ENCODE measurements around the gene ZCCHC7. TPM values are rescaled to one million over a fixed set of nuclear protein-coding genes. Genes with fewer than 3 reads are reported as not detected.

The ZCCHC7 gene
- polyA plus RNA-seq, 2 of the 4 experiments (the other 2 are of a cell fraction) = 15.7 to 30.0 TPM

- TF ChIP-seq, protein P1, sequence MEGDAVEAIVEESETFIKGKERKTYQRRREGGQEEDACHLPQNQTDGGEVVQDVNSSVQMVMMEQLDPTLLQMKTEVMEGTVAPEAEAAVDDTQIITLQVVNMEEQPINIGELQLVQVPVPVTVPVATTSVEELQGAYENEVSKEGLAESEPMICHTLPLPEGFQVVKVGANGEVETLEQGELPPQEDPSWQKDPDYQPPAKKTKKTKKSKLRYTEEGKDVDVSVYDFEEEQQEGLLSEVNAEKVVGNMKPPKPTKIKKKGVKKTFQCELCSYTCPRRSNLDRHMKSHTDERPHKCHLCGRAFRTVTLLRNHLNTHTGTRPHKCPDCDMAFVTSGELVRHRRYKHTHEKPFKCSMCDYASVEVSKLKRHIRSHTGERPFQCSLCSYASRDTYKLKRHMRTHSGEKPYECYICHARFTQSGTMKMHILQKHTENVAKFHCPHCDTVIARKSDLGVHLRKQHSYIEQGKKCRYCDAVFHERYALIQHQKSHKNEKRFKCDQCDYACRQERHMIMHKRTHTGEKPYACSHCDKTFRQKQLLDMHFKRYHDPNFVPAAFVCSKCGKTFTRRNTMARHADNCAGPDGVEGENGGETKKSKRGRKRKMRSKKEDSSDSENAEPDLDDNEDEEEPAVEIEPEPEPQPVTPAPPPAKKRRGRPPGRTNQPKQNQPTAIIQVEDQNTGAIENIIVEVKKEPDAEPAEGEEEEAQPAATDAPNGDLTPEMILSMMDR (IDR thresholded peaks at IDR 0.05) = no peak
- TF ChIP-seq RAD21 (conservative IDR thresholded peaks at IDR 0.05 in 1 of 2, IDR thresholded peaks at IDR 0.05 in 1 of 2) (no peak), PHF8 (IDR thresholded peaks at IDR 0.05; ENCODE audit: borderline replicate concordance, low read depth) (no peak), NFE2L2 (conservative IDR thresholded peaks at IDR 0.05; ENCODE audit: low read length) (no peak)
- TF ChIP-seq, protein P2, sequence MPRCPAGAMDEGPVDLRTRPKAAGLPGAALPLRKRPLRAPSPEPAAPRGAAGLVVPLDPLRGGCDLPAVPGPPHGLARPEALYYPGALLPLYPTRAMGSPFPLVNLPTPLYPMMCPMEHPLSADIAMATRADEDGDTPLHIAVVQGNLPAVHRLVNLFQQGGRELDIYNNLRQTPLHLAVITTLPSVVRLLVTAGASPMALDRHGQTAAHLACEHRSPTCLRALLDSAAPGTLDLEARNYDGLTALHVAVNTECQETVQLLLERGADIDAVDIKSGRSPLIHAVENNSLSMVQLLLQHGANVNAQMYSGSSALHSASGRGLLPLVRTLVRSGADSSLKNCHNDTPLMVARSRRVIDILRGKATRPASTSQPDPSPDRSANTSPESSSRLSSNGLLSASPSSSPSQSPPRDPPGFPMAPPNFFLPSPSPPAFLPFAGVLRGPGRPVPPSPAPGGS (IDR thresholded peaks at IDR 0.05) = no peak
These were observed 146.3 kb downstream of the ZCCHC7 start (continued) for GRCh38 chr9:37266630-37267029.

DNA sequence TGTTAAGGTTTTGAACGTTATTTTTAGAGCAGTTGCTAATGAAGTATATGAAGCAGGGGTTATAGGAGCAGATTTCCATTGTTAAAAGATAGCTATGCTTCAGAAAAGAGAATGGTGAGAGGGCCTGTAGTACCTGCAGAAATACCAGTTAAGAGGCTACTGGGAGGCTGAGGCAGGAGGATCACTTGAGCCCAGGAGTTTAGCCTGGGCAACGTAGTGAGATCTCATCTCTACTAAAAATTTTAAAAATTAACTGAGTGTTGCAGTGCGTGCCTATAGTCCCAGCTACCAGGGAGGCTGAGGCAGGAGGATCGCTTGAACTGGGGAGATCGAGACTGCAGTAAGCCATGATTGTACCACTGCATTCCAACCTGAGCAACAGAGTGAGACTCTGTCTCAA, 148.8 kb downstream of the ZCCHC7 start:
- CTCF ChIA-PET = interaction anchor here (0.7 to 1.3 kb wide), 3 partner anchors 10 to 61 kb away, joined by 3 to 4 read pairs (median 4); no protein-coding TSS in a partner anchor
- POLR2A ChIA-PET = no interaction called here
- 94% methylated on average over 5 of the region's 5 CpGs for WGBS (ENCODE audit: missing lambda C conversion rate)
- no peak for DNase-seq (ENCODE audit: low read depth in 1 of 2, low spot score in 1 of 2)
- FAIRE-seq = no peak
- TF ChIP-seq POLR2A (IDR thresholded peaks at IDR 0.05; ENCODE audit: low read length) (no peak), CEBPB (IDR thresholded peaks at IDR 0.05) (no peak), HDAC2 (IDR thresholded peaks at IDR 0.05) (no peak), RFX5 (IDR thresholded peaks at IDR 0.05) (no peak), ZSCAN20 (CRISPR knock-in tag; IDR thresholded peaks at IDR 0.05) (no peak), CHD4 (IDR thresholded peaks at IDR 0.05; ENCODE audit: borderline replicate concordance) (no peak), MAZ (IDR thresholded peaks at IDR 0.05; ENCODE audit: borderline replicate concordance, low read depth, low read length) (no peak), RNF2 (IDR thresholded peaks at IDR 0.05; ENCODE audit: borderline replicate concordance, low read depth) (no peak), MYC (IDR thresholded peaks at IDR 0.05; ENCODE audit: borderline replicate concordance, low read length) (no peak), PHF8 (IDR thresholded peaks at IDR 0.05; ENCODE audit: borderline replicate concordance, low read depth) (no peak), USF2 (IDR thresholded peaks at IDR 0.05) (no peak)
- Histone ChIP-seq H3K9me3 (no peaks in the 10 kb centered on the region; the same call in 2 of the 3 replicates), H3K4me2 (no peak overlapping the region), H3K27ac (no peak overlapping the region), H3K4me3 (no peak overlapping the region), H3K4me1 (no peaks in the 10 kb centered on the region)
- ATAC-seq = no peak

GRCh38 chr9:37271679-37272078, 151.3 kb downstream of the ZCCHC7 start:
- no peak for FAIRE-seq
- TF ChIP-seq, protein P2 (IDR thresholded peaks at IDR 0.05) = no peak
- TF ChIP-seq PHF8 (IDR thresholded peaks at IDR 0.05; ENCODE audit: borderline replicate concordance, low read depth) (no peak), HEYL (CRISPR knock-in tag; IDR thresholded peaks at IDR 0.05) (no peak), CBX2 (IDR thresholded peaks at IDR 0.05; ENCODE audit: borderline replicate concordance, low read depth) (no peak), NR3C1 (IDR thresholded peaks at IDR 0.05) (no peak), KDM5A (IDR thresholded peaks at IDR 0.05) (no peak), POLR2AphosphoS2 (conservative IDR thresholded peaks at IDR 0.05; ENCODE audit: low read length) (no peak), FOSB (CRISPR knock-in tag; IDR thresholded peaks at IDR 0.05) (no peak), CHD2 (IDR thresholded peaks at IDR 0.05; ENCODE audit: low read length, partially characterized antibody) (no peak), TP53 (CRISPR knock-in tag; IDR thresholded peaks at IDR 0.05) (no peak), HES2 (IDR thresholded peaks at IDR 0.05) (no peak), RNF2 (IDR thresholded peaks at IDR 0.05; ENCODE audit: borderline replicate concordance, low read depth) (no peak), RARB (CRISPR knock-in tag; IDR thresholded peaks at IDR 0.05) (no peak), KDM1A (IDR thresholded peaks at IDR 0.05; ENCODE audit: low read depth) (no peak), GATA3 (IDR thresholded peaks at IDR 0.05; ENCODE audit: borderline replicate concordance) (no peak), EHF (CRISPR knock-in tag; IDR thresholded peaks at IDR 0.05) (no peak), HOXB5 (CRISPR knock-in tag; IDR thresholded peaks at IDR 0.05) (no peak), USF2 (IDR thresholded peaks at IDR 0.05) (no peak)
- TF ChIP-seq, protein P3, sequence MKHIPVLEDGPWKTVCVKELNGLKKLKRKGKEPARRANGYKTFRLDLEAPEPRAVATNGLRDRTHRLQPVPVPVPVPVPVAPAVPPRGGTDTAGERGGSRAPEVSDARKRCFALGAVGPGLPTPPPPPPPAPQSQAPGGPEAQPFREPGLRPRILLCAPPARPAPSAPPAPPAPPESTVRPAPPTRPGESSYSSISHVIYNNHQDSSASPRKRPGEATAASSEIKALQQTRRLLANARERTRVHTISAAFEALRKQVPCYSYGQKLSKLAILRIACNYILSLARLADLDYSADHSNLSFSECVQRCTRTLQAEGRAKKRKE (CRISPR knock-in tag; IDR thresholded peaks at IDR 0.05; ENCODE audit: low read depth) = no peak

More at GRCh38 chr9:37271679-37272078, 151.3 kb downstream of the ZCCHC7 start:
- Histone ChIP-seq H3K4me2 (no peak overlapping the region), H3K4me1 (no peaks in the 10 kb centered on the region), H3K9me3 (no peaks in the 10 kb centered on the region; the same call in 2 of the 3 replicates), H3K4me3 (no peak overlapping the region), H3K27ac (no peak overlapping the region)
- CTCF ChIA-PET = interaction anchor here (1.3 kb wide), 1 partner anchor 58 kb away, joined by 3 read pairs; no protein-coding TSS in a partner anchor
- no peak for ATAC-seq
- WGBS (ENCODE audit: missing lambda C conversion rate) = 84% methylated on average over 6 of the region's 6 CpGs
- POLR2A ChIA-PET = no interaction called here
- no peak for DNase-seq (ENCODE audit: low read depth in 1 of 2, low spot score in 1 of 2)
